ENCODE data around the gene KIAA0513. TPM values are rescaled to one million over a fixed set of nuclear protein-coding genes. Genes with fewer than 3 reads are reported as not detected.

KIAA0513 gene
- total RNA-seq, 1 donor from 2014 or later: 1.9 TPM

DNA sequence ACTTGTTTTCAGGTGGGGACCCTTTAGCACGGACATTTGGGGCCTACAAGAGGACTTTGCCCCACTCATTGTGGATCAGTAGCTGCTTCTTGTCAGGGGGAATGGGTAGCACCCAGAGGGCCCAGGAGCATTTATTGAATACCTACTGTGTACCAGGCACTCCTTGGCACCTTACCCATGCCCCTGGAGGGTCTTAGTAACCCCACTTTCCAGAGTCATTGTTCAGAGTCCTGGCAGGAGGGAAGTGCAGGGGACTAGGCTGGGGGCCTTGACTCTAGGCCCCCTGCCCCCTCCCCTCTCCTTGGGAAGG, 105.7 kb downstream of the KIAA0513 start:
- no peak for DNase-seq (ENCODE audit: low read depth)
- H3K4me3 ChIP-seq (ENCODE audit: low read depth, low read length): no peak overlapping the region
- H3K36me3 ChIP-seq (ENCODE audit: control insufficient read depth, insufficient read depth, low read length): no peaks in the 10 kb centered on the region
- H3K27me3 ChIP-seq (ENCODE audit: control insufficient read depth, insufficient read depth, low read length): no peaks in the 10 kb centered on the region
- TF ChIP-seq, protein P1, sequence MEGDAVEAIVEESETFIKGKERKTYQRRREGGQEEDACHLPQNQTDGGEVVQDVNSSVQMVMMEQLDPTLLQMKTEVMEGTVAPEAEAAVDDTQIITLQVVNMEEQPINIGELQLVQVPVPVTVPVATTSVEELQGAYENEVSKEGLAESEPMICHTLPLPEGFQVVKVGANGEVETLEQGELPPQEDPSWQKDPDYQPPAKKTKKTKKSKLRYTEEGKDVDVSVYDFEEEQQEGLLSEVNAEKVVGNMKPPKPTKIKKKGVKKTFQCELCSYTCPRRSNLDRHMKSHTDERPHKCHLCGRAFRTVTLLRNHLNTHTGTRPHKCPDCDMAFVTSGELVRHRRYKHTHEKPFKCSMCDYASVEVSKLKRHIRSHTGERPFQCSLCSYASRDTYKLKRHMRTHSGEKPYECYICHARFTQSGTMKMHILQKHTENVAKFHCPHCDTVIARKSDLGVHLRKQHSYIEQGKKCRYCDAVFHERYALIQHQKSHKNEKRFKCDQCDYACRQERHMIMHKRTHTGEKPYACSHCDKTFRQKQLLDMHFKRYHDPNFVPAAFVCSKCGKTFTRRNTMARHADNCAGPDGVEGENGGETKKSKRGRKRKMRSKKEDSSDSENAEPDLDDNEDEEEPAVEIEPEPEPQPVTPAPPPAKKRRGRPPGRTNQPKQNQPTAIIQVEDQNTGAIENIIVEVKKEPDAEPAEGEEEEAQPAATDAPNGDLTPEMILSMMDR (IDR thresholded peaks at IDR 0.05; ENCODE audit: insufficient read depth, low read length, poor library complexity, severe bottlenecking): no peak

DNA sequence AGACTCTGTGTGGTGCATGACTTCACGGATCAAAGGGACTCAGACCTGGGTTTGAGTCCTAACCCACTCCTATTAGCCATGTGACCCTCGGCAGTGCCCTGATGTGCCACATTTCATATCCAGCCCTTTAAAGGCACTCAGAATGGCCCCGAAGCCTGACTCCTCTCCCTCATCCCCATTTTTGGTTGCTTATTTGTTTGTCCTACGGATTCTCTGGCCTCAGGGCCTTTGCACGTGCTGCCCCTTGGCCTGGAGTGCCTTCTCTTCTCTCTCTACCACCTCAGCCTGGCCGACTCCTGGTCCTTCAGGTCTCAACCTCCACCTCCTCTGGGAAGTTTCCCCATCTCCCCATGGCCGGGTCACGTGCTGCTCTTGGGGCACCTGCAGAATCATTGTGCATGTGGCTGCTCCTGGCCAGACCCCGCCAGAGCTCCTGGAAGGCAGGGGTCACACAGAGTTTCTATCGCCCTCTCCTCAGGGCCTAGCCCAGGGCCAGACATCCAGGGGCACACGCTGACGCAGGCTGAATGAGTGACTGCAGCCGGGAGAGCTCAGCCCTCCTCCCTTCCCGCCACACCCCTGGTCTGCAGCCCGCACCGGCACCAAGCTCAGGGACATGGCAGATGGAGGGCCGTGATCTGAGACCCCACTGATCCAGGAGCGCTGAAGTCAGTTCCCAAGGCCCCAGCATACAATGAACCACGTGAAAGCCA, 106.6 kb downstream of the KIAA0513 start:
- DNase-seq (ENCODE audit: low read depth): no peak
- H3K36me3 ChIP-seq (ENCODE audit: control insufficient read depth, insufficient read depth, low read length): no peaks in the 10 kb centered on the region
- no peak overlapping the region for H3K4me3 ChIP-seq (ENCODE audit: low read depth, low read length)
- TF ChIP-seq, protein P1 (IDR thresholded peaks at IDR 0.05; ENCODE audit: insufficient read depth, low read length, poor library complexity, severe bottlenecking): no peak
- H3K27me3 ChIP-seq (ENCODE audit: control insufficient read depth, insufficient read depth, low read length): no peaks in the 10 kb centered on the region

DNA sequence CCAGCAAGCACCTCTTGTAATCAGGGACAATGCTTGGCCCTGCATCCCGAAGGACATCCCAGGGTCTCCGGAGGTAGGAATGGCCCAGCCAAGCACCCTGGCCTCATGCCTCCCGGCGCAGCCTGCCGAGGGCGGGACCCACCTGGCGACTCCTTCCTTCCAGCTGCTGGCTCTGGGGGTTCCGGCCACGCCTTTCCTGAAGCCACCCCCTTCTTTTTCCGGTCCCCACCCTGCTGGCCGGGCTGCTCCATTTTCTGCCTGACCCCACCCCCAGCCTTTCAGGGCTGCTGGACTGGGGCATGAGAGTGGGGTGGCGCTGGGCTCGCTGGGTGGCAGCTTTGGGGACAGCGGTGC, 107.2 kb downstream of the KIAA0513 start:
- Histone ChIP-seq H3K4me3 (ENCODE audit: low read depth, low read length) (no peak overlapping the region), H3K27me3 (ENCODE audit: control insufficient read depth, insufficient read depth, low read length) (no peaks in the 10 kb centered on the region), H3K36me3 (ENCODE audit: control insufficient read depth, insufficient read depth, low read length) (no peaks in the 10 kb centered on the region)
- DNase-seq (ENCODE audit: low read depth): no peak
- TF ChIP-seq, protein P1 (IDR thresholded peaks at IDR 0.05; ENCODE audit: insufficient read depth, low read length, poor library complexity, severe bottlenecking): no peak

DNA sequence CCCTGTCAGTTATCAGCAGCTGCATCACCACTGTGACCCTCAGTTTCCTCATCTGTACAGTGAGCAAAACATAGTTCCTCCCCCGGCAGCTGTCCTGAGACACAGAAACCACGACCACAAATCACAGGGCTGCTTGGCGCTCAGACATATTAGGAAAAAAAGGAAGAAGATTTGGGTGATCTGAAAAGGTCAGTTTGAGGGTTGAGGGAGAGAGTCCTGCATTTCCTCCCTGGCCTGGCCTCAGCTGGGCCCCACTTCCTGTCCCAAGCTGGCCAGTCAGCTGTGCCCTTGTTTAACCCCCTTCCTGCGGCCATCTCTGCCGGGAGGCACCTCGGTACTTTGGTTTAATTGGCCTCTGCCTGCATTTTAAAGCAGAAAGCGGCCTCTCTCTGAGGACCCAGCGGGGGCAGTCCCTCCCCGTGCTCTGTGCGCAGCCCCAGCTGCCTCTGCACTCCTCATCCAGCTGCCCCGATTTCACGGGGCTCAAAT, 108.7 kb downstream of the KIAA0513 start:
- no peak for DNase-seq (ENCODE audit: low read depth)
- TF ChIP-seq, protein P1 (IDR thresholded peaks at IDR 0.05; ENCODE audit: insufficient read depth, low read length, poor library complexity, severe bottlenecking): no peak
- H3K27me3 ChIP-seq (ENCODE audit: control insufficient read depth, insufficient read depth, low read length): no peaks in the 10 kb centered on the region
- H3K36me3 ChIP-seq (ENCODE audit: control insufficient read depth, insufficient read depth, low read length): no peaks in the 10 kb centered on the region
- H3K4me3 ChIP-seq (ENCODE audit: low read depth, low read length): no peak overlapping the region

DNA sequence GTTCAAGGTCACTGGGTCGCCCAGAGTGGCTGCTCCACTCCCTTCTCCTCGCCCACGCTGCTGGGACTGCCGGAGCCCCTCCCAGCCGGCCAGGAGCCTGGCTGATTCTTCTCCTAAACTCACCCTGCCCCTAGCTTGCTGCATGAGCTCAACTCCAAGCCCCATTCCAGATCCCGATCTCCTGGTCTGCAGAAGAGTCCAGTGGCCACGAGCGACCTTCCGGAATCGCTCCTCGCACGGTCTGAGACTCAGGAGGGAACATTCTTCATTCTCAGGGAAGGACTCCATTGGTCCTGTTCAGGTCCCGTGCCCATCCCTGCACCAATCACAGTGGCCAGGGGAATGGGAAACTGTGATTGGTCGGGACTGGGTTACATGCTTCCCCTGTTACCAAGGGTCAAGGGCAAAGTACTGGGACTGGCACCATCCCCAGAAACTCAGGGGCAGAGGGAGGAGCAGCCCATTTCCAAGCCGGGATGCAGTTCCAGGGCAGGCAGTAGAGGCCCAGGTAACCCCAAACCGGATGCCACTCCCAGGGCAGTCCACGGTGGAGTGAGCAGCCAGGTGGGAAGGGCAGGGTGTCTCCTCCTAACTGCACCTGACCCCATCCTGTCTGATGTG, 109.2 kb downstream of the KIAA0513 start:
- no peaks in the 10 kb centered on the region for H3K36me3 ChIP-seq (ENCODE audit: control insufficient read depth, insufficient read depth, low read length)
- H3K4me3 ChIP-seq (ENCODE audit: low read depth, low read length): no peak overlapping the region
- DNase-seq (ENCODE audit: low read depth): no peak
- H3K27me3 ChIP-seq (ENCODE audit: control insufficient read depth, insufficient read depth, low read length): no peaks in the 10 kb centered on the region
- TF ChIP-seq, protein P1 (IDR thresholded peaks at IDR 0.05; ENCODE audit: insufficient read depth, low read length, poor library complexity, severe bottlenecking): no peak

Data from kidney epithelial cell (primary cell).